Ammon's horn (tissue), 1 donor: ENCODE results near the gene PDX1.

ENCODE experiments used
- DNase-seq: peaks from one replicate; pipeline ENCODE4 v3.0.0-alpha.2; 2016; ENCODE audit warnings: low spot score

The PDX1 gene

GRCh38 chr13:27922883-27923612 lies 3.2 kb downstream of the PDX1 start:
- no peak for DNase-seq

GRCh38 chr13:27923794-27924528 lies 4.2 kb downstream of the PDX1 start:
- no peak for DNase-seq

GRCh38 chr13:27924529-27925141 lies 4.8 kb downstream of the PDX1 start:
- DNase-seq: no peak

- no peak for DNase-seq
These were observed 5.6 kb downstream of the PDX1 start for GRCh38 chr13:27925220-27925991.

GRCh38 chr13:27926644-27927434 lies 7.0 kb downstream of the PDX1 start:
- DNase-seq: no peak

- no peak for DNase-seq
These were observed 7.9 kb downstream of the PDX1 start for GRCh38 chr13:27927444-27928352.

GRCh38 chr13:27928353-27928804 lies 8.6 kb downstream of the PDX1 start:
- no peak for DNase-seq

- no peak for DNase-seq
These were observed 9.3 kb downstream of the PDX1 start for GRCh38 chr13:27928805-27929753.

- DNase-seq: no peak
These were observed 10.1 kb downstream of the PDX1 start for GRCh38 chr13:27929868-27930267.

GRCh38 chr13:27933118-27933517 lies 13.3 kb downstream of the PDX1 start:
- DNase-seq: no peak

GRCh38 chr13:27933580-27934328 lies 14.0 kb downstream of the PDX1 start:
- DNase-seq: no peak

- DNase-seq: no peak
These were observed 23.2 kb downstream of the PDX1 start for GRCh38 chr13:27942972-27943371.

GRCh38 chr13:27952876-27953675 lies 33.3 kb downstream of the PDX1 start:
- no peak for DNase-seq

GRCh38 chr13:27953676-27954405 lies 34.0 kb downstream of the PDX1 start:
- peak; percentile 44 for DNase-seq

GRCh38 chr13:27954406-27954851 lies 34.6 kb downstream of the PDX1 start:
- no peak for DNase-seq

- no peak for DNase-seq
These were observed 35.3 kb downstream of the PDX1 start for GRCh38 chr13:27955014-27955591.
